CD4-positive, alpha-beta T cell treated with Interleukin-6 at 100 ng/mL for 8 hours (primary cell): ENCODE measurements around the gene REM2.

Experiments used
- DNase-seq: peaks from one replicate; pipeline ENCODE4 v3.0.0-alpha.2; 2020; ENCODE audit warnings: mixed read lengths, low spot score

The REM2 gene, protein sequence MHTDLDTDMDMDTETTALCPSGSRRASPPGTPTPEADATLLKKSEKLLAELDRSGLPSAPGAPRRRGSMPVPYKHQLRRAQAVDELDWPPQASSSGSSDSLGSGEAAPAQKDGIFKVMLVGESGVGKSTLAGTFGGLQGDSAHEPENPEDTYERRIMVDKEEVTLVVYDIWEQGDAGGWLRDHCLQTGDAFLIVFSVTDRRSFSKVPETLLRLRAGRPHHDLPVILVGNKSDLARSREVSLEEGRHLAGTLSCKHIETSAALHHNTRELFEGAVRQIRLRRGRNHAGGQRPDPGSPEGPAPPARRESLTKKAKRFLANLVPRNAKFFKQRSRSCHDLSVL

DNA sequence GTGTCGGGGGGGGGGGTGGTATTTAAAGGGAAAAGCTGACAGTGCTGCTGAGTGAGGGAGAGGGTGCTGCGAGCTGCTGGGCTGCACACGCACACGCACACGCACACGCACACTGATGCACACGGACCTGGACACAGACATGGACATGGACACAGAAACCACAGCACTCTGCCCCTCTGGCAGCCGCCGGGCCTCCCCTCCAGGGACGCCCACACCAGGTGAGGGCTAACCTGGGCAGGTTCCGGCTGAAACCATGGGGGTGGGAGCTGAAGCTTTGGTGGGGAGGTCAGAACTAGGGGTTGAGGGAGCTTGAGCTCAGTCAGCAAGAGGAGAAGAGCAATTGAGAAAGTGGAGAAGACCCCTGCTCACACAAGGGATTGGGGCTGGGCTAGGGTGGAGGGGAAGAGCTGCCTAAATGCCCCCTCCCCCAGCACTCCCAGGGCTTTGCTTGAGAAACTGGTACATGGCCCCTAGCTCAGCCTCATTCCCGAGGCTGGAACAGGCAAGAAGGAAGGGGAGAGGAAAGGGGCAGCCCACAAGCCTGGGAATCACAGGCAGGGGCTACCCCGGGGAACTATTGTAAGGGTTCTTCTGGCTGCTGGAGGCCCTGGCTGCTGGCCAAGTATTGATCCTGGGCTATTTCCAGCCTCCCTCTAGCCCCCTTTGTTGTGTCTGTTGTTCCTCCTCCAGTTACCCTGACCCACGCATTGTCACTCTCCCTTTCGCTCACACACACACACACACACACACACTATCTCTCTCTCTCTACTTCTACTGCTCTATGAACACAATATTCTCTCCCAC, at the start of gene REM2:
REM2 (plus strand) TSS at position 50 of the 804 bp plus-strand sequence; CDS start at position 116, 66 bp downstream.
- DNase-seq, result no peak

DNA sequence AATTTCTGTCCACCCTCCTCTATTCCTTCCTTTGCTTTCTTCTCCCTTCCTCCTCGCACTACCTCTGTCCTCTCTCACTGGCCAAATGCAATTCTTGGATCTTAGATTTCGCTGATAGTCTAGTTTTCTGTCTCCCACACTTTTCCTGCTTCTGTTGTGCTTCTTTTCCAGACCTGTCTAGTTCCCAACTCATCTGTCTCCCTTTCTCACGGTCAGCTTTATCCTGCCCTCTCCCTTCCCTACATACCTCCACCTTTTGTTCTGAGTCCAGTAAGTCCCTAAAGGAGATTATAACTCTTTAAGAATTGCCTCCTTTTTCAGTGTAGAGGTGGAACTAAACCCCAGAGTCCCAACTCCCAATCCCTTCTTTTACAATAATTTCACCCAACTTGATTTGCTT, 47.5 kb upstream of the REM2 start:
- DNase-seq, result no peak

DNA sequence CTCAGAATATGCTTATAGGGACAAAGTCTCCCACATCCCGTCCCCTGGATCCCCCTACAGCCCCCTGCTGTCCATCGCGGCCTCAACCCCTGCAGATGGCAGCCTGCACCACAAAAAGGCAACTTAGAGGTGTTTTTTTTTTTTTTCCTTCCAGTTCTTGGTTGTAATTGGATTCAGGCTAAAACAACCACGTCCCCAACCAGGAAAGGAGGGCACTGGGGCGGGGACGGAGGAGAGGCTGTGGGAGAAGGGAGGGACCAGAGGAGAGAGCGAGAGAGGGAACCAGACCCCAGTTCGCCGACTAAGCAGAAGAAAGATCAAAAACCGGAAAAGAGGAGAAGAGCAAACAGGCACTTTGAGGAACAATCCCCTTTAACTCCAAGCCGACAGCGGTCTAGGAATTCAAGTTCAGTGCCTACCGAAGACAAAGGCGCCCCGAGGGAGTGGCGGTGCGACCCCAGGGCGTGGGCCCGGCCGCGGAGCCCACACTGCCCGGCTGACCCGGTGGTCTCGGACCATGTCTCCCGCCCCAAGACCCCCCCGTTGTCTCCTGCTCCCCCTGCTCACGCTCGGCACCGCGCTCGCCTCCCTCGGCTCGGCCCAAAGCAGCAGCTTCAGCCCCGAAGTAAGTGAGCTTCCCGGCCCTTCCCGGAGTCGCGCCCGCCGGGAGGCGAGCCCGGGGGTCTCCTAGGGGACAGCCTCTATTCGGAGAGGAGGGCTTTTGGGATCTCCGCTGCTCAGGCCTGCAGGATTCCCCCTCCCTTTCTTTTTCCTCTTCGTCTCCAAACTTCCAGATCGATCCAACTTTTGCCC, 46.5 kb upstream of the REM2 start, which contains the start of gene MMP14:
MMP14 (plus strand) TSS at position 285 of the 813 bp plus-strand sequence; CDS start at position 518, 233 bp downstream.
- no peak for DNase-seq

DNA sequence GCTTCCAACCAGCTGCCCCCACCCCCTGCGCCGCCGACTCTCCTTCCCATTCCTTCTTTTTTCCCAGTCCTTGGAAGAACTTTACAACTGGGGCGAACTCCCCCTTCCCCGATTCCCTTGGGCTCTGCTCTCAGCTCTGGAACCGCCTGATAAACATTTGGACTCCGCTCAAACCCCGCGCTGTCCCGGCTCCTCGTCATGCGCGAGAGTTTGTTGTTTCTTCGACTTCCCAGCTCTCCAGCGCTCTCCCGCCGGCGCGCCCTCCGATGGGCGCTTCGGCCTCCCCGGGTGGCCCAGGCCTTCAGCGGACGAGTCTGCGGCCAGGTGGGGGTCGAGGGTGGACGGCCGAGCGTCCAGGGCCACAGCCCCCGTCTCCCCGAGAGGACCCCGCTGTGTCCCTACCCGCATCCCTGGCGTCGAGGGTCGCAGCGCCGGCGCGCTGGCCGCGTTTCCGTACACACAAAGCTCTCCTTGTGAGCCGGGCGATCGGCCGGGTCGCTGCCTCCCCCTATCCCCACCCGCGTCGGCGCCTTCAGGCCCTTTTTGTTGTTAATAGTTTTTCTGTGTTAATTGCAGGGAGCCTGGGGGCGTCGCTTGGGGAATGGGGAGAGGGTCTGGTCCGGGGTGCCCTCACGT, 45.8 kb upstream of the REM2 start:
- no peak for DNase-seq

DNA sequence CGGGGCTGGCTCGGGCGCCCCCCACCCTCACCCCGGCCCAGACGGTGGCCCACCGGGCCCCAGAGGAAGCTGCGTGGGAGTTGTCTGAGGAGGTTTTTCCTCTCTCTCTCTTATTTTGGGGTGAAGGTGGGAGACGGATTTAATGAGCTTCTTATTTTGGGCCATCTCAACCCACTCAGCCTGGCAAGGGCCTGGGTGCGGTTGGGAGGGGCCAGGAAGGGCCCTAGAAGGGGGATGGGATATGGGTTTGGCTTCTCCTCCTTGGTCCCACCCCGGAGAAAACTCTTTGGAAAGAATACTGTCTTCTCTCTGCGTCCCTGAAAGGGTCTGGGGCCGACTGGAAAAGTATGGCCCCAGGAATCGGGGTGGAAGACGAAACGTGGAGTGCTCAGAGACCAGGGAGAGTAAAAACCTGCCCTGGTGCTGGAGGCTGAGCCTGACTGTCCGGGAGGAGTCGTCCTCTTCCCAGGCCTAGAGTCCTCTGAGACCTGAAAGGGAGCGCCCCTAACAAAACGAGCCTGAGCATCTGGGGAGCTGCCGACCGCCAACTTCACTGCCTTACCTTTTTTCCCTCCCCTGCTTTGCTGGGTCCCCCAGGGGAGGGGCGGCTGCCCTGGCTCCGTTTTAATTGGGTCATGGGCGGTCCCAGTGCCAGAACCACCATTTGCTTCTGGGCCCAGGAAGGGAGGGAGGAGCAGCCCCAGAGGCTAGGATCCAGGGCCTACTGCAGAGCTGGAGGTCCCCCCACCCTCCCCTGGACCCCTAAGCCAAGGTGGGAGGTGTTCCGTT, 45.1 kb upstream of the REM2 start:
- DNase-seq, result no peak

DNA sequence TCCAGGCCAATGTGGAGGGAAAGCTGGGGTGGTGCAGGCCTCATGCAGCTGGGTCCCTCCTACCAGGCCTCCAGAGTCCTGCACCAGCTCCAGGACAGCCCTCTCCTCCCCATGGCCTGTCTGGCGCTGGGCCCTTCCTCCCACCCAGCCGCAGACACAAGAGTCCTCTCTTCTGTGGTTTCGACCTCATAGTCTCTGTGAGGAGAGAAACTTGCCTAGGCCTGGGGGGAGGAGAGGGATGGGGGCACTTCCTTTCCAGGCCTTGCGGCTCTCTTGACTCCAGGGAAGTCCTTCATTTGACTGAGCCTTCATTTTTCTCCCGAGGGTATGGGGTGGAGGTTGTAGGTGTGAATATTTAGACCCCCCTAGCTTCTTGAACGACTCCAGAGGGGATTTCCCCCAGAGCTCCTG, 44.4 kb upstream of the REM2 start:
- DNase-seq, result no peak

DNA sequence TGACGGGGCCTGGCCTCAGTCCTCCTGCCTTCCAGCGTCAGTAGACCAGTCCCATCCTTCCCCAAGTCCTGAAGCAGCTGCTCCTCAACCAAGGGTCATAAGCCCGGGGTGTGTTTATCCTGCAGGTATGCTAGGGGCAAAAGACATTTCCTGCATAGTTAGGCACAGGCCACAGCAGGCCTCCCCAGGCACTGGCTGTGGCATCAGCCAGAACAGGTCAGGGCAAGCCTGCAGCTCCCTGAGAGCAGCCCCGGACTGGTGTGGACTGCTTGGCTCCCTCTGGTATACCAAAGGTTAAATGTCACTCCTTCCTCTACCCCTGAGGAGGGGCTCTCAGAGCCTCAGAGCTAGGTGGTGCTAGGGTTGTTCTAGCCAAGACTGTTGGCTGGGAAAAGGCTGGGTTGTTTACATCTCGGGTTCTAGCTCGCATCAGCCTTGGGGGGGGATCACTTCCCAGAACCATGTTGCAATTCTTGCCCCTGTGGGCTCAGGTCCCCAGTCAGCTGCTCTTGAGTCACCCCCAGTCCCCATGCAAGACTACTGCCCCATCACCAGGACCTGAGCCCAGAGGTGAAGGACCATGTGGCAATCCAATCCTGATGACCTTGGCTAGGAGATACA, 43.8 kb upstream of the REM2 start:
- no peak for DNase-seq

DNA sequence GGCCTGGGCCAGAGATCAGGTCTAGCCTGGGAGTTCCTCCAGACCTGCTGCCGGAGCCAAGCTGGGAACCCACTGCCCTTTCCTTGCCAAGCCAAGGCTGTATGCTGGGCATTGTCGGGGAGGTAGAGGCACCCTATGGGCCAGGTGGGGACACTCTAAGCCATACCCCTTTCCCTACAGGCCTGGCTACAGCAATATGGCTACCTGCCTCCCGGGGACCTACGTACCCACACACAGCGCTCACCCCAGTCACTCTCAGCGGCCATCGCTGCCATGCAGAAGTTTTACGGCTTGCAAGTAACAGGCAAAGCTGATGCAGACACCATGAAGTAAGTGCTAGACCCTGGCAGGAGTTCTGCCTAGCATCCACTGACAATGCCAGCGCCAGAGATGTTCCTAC, 41.7 kb upstream of the REM2 start:
- no peak for DNase-seq

DNA sequence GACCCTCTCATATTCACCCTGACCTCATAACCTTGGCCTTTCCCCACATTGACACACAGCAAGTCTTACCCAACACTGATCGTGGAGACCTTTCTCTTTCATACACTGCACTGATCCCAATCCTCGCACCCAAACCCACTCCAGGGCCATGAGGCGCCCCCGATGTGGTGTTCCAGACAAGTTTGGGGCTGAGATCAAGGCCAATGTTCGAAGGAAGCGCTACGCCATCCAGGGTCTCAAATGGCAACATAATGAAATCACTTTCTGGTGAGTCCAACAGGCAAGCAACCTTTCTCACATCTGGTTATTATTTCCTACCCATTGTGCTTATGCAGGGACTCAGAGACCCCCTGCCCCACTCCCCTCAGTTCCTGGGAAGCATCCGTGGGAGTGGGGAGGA, 41.3 kb upstream of the REM2 start:
- DNase-seq, result no peak

DNA sequence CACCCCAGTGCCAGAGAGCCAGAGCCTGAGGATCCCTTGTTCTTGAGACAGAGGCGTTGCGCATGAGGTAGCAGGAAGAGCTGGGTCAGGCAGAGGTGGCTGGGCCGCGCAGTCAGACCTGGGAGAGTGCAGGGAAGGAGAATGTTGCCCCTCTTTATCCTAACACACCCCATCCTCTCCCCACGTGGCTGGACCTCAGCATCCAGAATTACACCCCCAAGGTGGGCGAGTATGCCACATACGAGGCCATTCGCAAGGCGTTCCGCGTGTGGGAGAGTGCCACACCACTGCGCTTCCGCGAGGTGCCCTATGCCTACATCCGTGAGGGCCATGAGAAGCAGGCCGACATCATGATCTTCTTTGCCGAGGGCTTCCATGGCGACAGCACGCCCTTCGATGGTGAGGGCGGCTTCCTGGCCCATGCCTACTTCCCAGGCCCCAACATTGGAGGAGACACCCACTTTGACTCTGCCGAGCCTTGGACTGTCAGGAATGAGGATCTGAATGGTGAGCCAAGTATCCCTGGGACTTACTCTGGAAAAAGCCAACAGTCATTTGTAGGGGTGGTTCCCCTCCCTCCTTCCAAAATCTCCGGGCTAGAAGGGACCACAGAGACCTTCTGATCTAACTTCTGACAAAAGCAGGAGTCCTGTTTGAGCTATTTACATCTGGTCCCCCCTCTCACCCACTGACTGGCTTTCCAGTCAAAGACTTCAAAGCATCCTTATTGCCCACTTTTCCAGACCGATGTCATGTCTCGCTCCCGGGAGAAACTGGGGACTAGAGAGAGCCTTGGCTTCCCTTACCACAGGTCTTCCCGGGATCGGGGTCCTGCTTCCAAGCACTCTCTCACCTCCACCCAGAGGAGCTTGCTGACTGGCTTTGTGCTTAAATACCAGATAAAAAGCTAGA, 40.6 kb upstream of the REM2 start:
- DNase-seq, result no peak

DNA sequence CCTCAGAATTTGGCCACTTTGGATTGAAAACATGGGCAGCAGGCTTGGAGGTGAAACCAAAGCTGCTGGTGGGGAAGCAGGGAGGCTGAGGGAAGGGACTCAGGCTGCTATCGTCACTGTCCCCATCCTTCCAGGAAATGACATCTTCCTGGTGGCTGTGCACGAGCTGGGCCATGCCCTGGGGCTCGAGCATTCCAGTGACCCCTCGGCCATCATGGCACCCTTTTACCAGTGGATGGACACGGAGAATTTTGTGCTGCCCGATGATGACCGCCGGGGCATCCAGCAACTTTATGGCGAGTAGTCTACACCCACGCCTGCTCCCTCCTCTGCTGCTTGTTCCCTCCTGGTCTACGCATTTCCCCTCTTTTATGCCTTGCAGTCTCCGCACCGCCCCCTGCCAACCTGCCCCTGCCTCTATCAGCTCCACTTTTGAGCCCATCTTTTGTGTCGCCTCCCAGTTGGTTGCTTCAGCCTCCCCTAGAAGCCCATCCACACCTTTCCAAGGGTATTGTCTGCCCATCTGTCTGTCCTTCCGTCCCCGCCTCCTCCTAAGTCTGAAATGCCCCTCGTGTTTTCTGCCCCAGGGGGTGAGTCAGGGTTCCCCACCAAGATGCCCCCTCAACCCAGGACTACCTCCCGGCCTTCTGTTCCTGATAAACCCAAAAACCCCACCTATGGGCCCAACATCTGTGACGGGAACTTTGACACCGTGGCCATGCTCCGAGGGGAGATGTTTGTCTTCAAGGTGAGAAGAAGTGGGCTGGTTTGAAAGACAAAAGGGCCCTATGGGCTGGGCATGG, 39.7 kb upstream of the REM2 start:
- no peak for DNase-seq

DNA sequence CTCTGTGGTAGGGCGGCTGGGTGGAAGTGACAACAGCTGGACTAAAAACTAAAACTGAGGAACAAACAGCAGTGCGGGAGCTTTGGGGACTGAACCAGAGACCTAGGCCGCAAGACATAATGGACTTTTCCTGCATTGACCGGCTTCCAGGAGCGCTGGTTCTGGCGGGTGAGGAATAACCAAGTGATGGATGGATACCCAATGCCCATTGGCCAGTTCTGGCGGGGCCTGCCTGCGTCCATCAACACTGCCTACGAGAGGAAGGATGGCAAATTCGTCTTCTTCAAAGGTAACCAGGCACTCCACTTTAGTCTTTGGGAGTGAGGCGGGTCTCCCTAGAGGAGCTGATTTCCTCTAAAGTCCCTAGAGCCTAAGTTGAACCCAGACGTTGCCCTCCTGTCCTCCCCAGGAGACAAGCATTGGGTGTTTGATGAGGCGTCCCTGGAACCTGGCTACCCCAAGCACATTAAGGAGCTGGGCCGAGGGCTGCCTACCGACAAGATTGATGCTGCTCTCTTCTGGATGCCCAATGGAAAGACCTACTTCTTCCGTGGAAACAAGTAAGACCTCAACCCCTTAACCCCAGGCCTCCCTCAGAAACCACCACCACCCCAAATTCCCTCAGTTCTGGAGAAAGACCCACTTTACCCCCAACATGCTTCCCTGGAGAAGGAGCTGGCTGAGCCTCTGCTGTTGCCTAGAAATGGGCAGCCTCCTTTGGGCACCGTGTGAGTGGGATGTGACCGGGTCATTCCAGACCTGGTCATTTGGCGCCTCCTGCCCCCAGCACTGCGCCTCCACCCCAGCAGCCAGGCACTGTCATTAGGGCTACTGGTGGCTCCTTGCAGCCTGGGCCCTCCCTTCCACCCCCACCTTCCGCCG, 38.6 kb upstream of the REM2 start:
- no peak for DNase-seq

DNA sequence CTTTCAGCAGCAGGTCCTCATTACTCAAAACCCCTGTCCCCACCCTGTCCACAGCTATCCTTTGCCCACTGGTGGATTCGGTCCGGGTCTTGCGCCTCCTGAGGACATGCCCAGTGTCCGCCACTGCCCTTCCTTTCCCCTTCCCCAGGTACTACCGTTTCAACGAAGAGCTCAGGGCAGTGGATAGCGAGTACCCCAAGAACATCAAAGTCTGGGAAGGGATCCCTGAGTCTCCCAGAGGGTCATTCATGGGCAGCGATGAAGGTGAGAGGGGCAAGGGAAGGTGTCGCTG, 38.0 kb upstream of the REM2 start:
- DNase-seq, result no peak

DNA sequence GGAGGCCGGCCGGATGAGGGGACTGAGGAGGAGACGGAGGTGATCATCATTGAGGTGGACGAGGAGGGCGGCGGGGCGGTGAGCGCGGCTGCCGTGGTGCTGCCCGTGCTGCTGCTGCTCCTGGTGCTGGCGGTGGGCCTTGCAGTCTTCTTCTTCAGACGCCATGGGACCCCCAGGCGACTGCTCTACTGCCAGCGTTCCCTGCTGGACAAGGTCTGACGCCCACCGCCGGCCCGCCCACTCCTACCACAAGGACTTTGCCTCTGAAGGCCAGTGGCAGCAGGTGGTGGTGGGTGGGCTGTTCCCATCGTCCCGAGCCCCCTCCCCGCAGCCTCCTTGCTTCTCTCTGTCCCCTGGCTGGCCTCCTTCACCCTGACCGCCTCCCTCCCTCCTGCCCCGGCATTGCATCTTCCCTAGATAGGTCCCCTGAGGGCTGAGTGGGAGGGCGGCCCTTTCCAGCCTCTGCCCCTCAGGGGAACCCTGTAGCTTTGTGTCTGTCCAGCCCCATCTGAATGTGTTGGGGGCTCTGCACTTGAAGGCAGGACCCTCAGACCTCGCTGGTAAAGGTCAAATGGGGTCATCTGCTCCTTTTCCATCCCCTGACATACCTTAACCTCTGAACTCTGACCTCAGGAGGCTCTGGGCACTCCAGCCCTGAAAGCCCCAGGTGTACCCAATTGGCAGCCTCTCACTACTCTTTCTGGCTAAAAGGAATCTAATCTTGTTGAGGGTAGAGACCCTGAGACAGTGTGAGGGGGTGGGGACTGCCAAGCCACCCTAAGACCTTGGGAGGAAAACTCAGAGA, 37.0 kb upstream of the REM2 start:
- no peak for DNase-seq

DNA sequence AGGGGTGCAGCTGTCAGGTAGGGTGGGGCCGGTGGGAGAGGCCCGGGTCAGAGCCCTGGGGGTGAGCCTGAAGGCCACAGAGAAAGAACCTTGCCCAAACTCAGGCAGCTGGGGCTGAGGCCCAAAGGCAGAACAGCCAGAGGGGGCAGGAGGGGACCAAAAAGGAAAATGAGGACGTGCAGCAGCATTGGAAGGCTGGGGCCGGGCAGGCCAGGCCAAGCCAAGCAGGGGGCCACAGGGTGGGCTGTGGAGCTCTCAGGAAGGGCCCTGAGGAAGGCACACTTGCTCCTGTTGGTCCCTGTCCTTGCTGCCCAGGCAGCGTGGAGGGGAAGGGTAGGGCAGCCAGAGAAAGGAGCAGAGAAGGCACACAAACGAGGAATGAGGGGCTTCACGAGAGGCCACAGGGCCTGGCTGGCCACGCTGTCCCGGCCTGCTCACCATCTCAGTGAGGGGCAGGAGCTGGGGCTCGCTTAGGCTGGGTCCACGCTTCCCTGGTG, 36.2 kb upstream of the REM2 start:
- no peak for DNase-seq

DNA sequence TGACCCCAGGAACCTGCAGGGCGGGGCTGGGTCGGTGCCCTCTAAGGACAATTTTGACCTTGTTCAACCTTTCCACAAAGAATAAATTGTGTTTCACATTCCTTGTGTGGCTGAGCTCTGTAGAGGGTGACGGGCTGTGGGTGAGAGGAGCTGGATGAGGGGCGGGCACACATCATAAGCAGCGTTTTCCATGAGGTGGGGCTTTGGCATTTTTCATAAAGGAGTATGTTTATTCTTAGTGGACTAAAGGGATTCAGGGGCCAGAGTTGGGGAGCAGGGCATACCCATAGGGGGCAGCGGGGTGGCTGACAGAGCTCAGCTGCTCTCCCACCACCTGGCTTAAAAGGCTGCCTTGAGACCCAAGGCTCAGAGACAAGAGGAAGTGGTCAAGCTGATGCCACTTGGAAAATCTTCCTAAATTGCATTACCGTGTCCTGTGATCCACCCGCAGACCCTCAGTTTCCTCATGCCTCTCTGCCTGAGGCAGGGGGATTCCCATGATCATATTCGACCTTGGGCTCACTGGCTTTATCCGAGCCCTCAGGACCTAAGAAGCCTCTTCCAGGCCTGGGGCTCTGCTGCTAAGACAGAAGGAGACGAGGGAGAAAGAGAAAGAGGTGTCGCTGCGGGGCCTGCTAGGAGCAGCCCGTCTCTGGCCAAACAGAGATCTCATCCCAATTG, 35.2 kb upstream of the REM2 start:
- no peak for DNase-seq
